ENCODE data around the gene VWA1. TPM values are rescaled to one million over a fixed set of nuclear protein-coding genes. Genes with fewer than 3 reads are reported as not detected.

The VWA1 gene
- total RNA-seq, 1 donor from 2014 or later, result 44.5 TPM

GRCh38 chr1:1391225-1391624 is 44.3 kb upstream of the VWA1 start:
- no peak overlapping the region for H3K27ac Mint-ChIP-seq
- no peak overlapping the region for H3K4me3 Mint-ChIP-seq
- no peaks in the 10 kb centered on the region for H3K9me3 Mint-ChIP-seq
- no peaks in the 10 kb centered on the region for H3K4me1 Mint-ChIP-seq (ENCODE audit: unreplicated experiment)
- no peak for DNase-seq (ENCODE audit: extremely low spot score, unreplicated experiment)
- TF ChIP-seq CTCF (conservative IDR thresholded peaks at IDR 0.05), result no peak
- peaks cover 43% of the 10 kb centered on the region for H3K36me3 Mint-ChIP-seq
- no peaks in the 10 kb centered on the region for H3K27me3 Mint-ChIP-seq

GRCh38 chr1:1393014-1393413 is 42.5 kb upstream of the VWA1 start:
- Mint-ChIP-seq H3K27me3 (no peaks in the 10 kb centered on the region), H3K9me3 (no peaks in the 10 kb centered on the region), H3K4me3 (no peak overlapping the region), H3K27ac (no peak overlapping the region), H3K4me1 (ENCODE audit: unreplicated experiment) (peaks cover under 1% of the 10 kb centered on the region), H3K36me3 (peaks cover 38% of the 10 kb centered on the region)
- no peak for TF ChIP-seq CTCF (conservative IDR thresholded peaks at IDR 0.05)
- DNase-seq (ENCODE audit: extremely low spot score, unreplicated experiment), result no peak

GRCh38 chr1:1393428-1393827 is 42.1 kb upstream of the VWA1 start:
- TF ChIP-seq CTCF (conservative IDR thresholded peaks at IDR 0.05), result no peak
- H3K36me3 Mint-ChIP-seq, result peaks cover 38% of the 10 kb centered on the region
- H3K27ac Mint-ChIP-seq, result no peak overlapping the region
- H3K27me3 Mint-ChIP-seq, result no peaks in the 10 kb centered on the region
- DNase-seq (ENCODE audit: extremely low spot score, unreplicated experiment), result no peak
- peaks cover 4% of the 10 kb centered on the region for H3K4me1 Mint-ChIP-seq (ENCODE audit: unreplicated experiment)
- H3K4me3 Mint-ChIP-seq, result no peak overlapping the region
- H3K9me3 Mint-ChIP-seq, result no peaks in the 10 kb centered on the region

GRCh38 chr1:1394116-1394515 is 41.4 kb upstream of the VWA1 start:
- no peak for TF ChIP-seq CTCF (conservative IDR thresholded peaks at IDR 0.05)
- Mint-ChIP-seq H3K4me1 (ENCODE audit: unreplicated experiment) (peaks cover 4% of the 10 kb centered on the region), H3K27ac (no peak overlapping the region), H3K9me3 (no peaks in the 10 kb centered on the region), H3K27me3 (no peaks in the 10 kb centered on the region), H3K36me3 (peaks cover 38% of the 10 kb centered on the region), H3K4me3 (no peak overlapping the region)
- DNase-seq (ENCODE audit: extremely low spot score, unreplicated experiment), result no peak

- TF ChIP-seq CTCF (conservative IDR thresholded peaks at IDR 0.05), result no peak
- H3K36me3 Mint-ChIP-seq, result peaks cover 33% of the 10 kb centered on the region
- H3K4me3 Mint-ChIP-seq, result peak overlapping the region; percentile 24
- H3K27ac Mint-ChIP-seq, result peak overlapping the region; percentile 7
- H3K27me3 Mint-ChIP-seq, result no peaks in the 10 kb centered on the region
- peaks cover 4% of the 10 kb centered on the region for H3K4me1 Mint-ChIP-seq (ENCODE audit: unreplicated experiment)
- no peak for DNase-seq (ENCODE audit: extremely low spot score, unreplicated experiment)
- H3K9me3 Mint-ChIP-seq, result no peaks in the 10 kb centered on the region
Measured at GRCh38 chr1:1395166-1395565, 40.3 kb upstream of the VWA1 start.
